Measurements from ENCODE around the gene AKAP12.
"Not testable (repeated sequence)": the region's sequence is repeated elsewhere in the genome, so short reads cannot be mapped to it uniquely, and the experiment has no call there.

AKAP12 gene

DNA sequence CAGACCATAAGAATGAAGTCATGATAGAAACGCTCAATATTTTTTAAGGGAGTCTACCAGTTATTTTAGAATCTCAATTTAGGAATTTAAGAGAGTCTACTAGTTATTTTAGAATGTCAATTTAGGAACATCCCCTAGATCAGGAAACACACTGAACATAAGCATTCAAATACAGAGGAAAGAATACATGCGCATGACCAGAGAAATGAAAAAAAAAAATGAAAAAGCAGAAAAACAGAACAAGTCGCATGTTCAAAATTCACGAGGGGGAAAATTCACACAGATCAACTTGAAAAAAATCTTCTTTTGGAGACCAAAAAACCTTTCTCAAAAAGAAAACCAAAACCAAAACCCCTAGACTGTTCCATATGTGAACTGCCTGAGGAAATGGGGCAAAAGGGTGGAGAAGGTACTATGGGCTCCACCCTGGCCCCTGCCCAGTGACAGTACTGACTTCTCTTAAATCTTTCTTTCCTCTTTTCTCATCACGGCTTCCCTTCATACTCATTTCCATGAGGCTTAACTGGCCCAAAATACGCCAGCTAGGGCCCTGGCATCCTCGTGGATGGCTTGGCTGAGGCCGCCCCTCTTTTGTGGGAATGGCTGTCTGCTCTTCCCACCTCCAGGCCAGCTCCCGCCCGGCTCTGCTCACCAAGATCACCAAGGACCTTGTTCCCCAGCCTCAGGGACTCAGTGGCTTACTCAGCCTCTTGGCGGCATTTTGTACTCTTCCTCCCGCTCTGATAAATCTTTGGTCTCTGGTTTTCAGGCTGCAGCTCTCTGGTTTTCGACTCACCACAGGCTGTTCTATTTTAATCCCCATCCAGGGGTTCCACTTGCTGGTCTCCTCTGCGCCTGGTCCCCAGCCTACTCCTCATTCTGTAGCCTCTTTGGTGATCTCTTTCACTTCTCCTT is 140.4 kb downstream of the AKAP12 start:
- H3K4me1 ChIP-seq (ENCODE audit: insufficient read depth, low read length) = peaks cover 5% of the 10 kb centered on the region; the same call in 1 of the 2 replicates
- H3K4me3 ChIP-seq (ENCODE audit: low read length) = no peak overlapping the region

DNA sequence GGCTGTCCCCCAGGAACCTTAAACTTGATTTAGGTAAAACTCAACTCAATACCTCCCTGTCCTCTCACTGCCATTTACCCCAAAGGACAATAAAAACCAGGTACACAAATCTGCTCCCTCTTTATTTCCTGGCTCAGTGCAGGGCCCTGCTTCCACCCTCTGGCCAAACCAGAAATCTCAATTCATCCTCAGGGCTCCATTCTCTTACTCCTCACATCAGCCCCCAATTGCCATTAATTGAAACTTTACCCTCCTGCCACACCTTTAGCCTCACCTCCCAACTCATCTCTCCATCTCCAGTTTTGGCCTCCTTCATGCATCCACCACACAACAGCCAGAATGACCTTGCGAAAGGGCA is 141.1 kb downstream of the AKAP12 start:
- H3K27ac ChIP-seq (ENCODE audit: low read length) = no peak overlapping the region
- peaks cover 5% of the 10 kb centered on the region; the same call in 1 of the 2 replicates for H3K36me3 ChIP-seq (ENCODE audit: insufficient read depth, low read depth, low read length)
- no peaks in the 10 kb centered on the region for H3K9me3 ChIP-seq (ENCODE audit: insufficient read depth, low read depth, low read length)
- H3K4me3 ChIP-seq (ENCODE audit: low read length) = no peak overlapping the region
- peaks cover 4% of the 10 kb centered on the region; the same call in 1 of the 2 replicates for H3K4me1 ChIP-seq (ENCODE audit: insufficient read depth, low read length)
- peak overlapping the region; percentile 27; the same call in 1 of the 2 replicates for H3K9ac ChIP-seq (ENCODE audit: low read depth, low read length)
- no peaks in the 10 kb centered on the region for H3K27me3 ChIP-seq (ENCODE audit: insufficient read depth, low read length)

More for the DNA sequence above, 140.4 kb downstream of the AKAP12 start:
- Histone ChIP-seq H3K9me3 (ENCODE audit: insufficient read depth, low read depth, low read length) (no peaks in the 10 kb centered on the region), H3K27me3 (ENCODE audit: insufficient read depth, low read length) (no peaks in the 10 kb centered on the region), H3K36me3 (ENCODE audit: insufficient read depth, low read depth, low read length) (peaks cover 5% of the 10 kb centered on the region; the same call in 1 of the 2 replicates), H3K27ac (ENCODE audit: low read length) (peak overlapping the region; percentile 22), H3K9ac (ENCODE audit: low read depth, low read length) (peak overlapping the region; percentile 27; the same call in 1 of the 2 replicates)

- Histone ChIP-seq H3K4me3 (ENCODE audit: low read length) (no peak overlapping the region), H3K9ac (ENCODE audit: low read depth, low read length) (no peak overlapping the region), H3K36me3 (ENCODE audit: insufficient read depth, low read depth, low read length) (peaks cover 5% of the 10 kb centered on the region; the same call in 1 of the 2 replicates), H3K27me3 (ENCODE audit: insufficient read depth, low read length) (no peaks in the 10 kb centered on the region), H3K4me1 (ENCODE audit: insufficient read depth, low read length) (peaks cover 4% of the 10 kb centered on the region; the same call in 1 of the 2 replicates), H3K9me3 (ENCODE audit: insufficient read depth, low read depth, low read length) (no peaks in the 10 kb centered on the region), H3K27ac (ENCODE audit: low read length) (no peak overlapping the region)
These were observed 142.0 kb downstream of the AKAP12 start for GRCh38 chr6:151381722-151382121.

- H3K4me1 ChIP-seq (ENCODE audit: insufficient read depth, low read length); H3K9me3 ChIP-seq (ENCODE audit: insufficient read depth, low read depth, low read length); H3K27me3 ChIP-seq (ENCODE audit: insufficient read depth, low read length); H3K27ac ChIP-seq (ENCODE audit: low read length); H3K4me3 ChIP-seq (ENCODE audit: low read length); H3K9ac ChIP-seq (ENCODE audit: low read depth, low read length): not testable (repeated sequence)
- H3K36me3 ChIP-seq (ENCODE audit: insufficient read depth, low read depth, low read length) = peaks cover 12% of the 10 kb centered on the region; the same call in 1 of the 2 replicates
These were observed 142.9 kb downstream of the AKAP12 start for GRCh38 chr6:151382631-151383030.

DNA sequence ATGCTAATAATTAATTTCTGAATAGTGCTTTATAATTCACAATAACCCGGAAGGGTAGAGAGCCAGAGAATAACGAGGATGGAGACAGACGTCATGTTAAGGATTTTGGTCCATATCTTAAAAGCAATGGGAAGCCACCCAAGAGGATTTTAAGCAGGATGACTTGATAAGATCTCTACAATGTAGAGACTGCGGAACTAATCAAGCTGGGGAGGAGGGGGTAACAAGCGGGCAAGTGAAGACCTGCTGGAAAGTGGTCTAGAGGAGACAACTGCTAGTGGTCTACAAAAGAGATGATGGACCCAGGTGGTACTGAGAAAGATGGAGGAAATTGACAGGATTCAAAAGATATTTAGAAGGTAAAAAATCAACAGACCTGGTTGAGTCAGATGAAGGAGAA is 144.4 kb downstream of the AKAP12 start:
- no peaks in the 10 kb centered on the region for H3K9me3 ChIP-seq (ENCODE audit: insufficient read depth, low read depth, low read length)
- no peak overlapping the region for H3K9ac ChIP-seq (ENCODE audit: low read depth, low read length)
- peaks cover 7% of the 10 kb centered on the region; the same call in 1 of the 2 replicates for H3K4me1 ChIP-seq (ENCODE audit: insufficient read depth, low read length)
- H3K27me3 ChIP-seq (ENCODE audit: insufficient read depth, low read length) = no peaks in the 10 kb centered on the region
- no peak overlapping the region for H3K4me3 ChIP-seq (ENCODE audit: low read length)
- H3K36me3 ChIP-seq (ENCODE audit: insufficient read depth, low read depth, low read length) = peaks cover 17% of the 10 kb centered on the region; the same call in 1 of the 2 replicates
- H3K27ac ChIP-seq (ENCODE audit: low read length) = no peak overlapping the region

DNA sequence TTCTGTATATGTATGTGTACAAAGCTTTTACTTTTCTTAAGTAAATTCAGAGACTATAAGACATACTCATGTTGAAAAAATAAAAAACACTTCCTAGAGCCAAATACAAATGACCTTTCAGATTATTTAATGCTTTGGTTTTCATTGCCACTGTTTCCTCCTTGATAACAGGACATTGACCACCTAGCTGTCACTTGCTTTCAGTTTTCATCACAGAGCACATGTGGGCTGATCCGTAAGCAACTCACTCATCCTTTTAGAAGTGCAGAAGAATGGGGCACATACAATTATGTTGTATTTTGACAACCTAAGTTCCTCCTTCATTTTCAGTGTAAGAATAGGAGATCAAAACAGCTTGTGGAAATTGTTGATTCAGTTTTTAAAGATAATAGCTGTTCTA is 145.4 kb downstream of the AKAP12 start:
- H3K4me3 ChIP-seq (ENCODE audit: low read length) = no peak overlapping the region
- H3K27ac ChIP-seq (ENCODE audit: low read length) = no peak overlapping the region
- H3K9ac ChIP-seq (ENCODE audit: low read depth, low read length) = no peak overlapping the region
- H3K9me3 ChIP-seq (ENCODE audit: insufficient read depth, low read depth, low read length) = no peaks in the 10 kb centered on the region
- peaks cover 17% of the 10 kb centered on the region; the same call in 1 of the 2 replicates for H3K36me3 ChIP-seq (ENCODE audit: insufficient read depth, low read depth, low read length)
- H3K4me1 ChIP-seq (ENCODE audit: insufficient read depth, low read length) = peaks cover 7% of the 10 kb centered on the region; the same call in 1 of the 2 replicates
- H3K27me3 ChIP-seq (ENCODE audit: insufficient read depth, low read length) = no peaks in the 10 kb centered on the region

DNA sequence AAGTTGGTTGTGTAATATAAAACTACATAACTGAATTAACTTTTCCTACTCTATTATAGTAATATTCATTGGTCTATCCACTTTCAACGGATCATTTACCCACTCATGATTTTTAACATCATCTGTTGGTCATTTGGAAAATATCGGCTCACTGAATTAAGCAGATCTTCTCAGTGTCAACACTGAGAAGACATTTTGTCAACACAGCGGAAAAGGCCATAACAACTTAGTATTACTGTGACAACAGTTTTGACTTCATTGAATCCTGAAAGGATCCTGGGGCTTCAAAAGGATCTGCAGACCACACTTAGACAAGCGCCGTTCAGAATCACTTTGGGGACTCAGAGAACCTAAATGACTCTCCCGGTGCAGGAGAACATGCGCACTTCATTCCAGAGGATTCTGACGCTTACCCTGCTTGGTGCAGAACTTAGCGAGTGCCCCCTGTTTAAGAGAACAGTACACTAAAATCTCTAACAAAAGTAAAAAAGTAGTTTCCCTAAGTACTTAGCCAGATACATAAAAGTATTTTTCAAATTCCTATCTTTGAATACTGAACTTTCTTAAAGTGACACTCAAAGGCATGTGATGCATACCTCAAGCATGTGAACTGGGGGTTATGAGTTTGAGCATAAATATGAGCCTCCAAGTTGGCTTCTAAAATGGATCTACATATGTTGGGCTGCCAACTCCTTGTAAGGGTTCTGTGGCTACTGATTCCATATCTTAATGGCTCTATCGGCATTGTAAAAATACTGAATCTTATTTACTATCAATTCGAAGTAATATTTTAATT is 147.6 kb downstream of the AKAP12 start:
- H3K9ac ChIP-seq (ENCODE audit: low read depth, low read length) = no peak overlapping the region
- no peak overlapping the region for H3K4me3 ChIP-seq (ENCODE audit: low read length)
- H3K36me3 ChIP-seq (ENCODE audit: insufficient read depth, low read depth, low read length) = peaks cover 17% of the 10 kb centered on the region; the same call in 1 of the 2 replicates
- H3K27ac ChIP-seq (ENCODE audit: low read length) = no peak overlapping the region
- H3K4me1 ChIP-seq (ENCODE audit: insufficient read depth, low read length) = peaks cover 3% of the 10 kb centered on the region; the same call in 1 of the 2 replicates
- no peaks in the 10 kb centered on the region for H3K27me3 ChIP-seq (ENCODE audit: insufficient read depth, low read length)
- H3K9me3 ChIP-seq (ENCODE audit: insufficient read depth, low read depth, low read length) = no peaks in the 10 kb centered on the region

DNA sequence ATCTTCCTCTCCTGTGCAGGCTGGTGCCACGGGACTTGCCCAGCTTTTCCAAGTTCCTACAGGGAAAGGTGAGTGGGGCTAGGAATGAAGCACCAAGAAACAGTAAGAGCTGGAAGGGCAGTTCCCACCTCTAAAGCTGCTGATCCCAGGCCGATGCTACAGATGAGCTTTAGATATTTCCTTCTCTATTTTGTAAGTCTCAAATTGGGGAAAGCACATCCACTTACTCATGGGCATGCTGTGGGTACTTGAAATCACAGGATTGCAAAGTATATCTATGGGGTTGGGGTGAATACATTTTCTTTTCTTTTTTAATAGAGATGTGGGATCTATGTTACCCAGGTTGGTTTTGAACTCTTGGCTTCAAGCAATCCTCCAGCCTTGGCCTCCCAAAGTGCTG is 148.5 kb downstream of the AKAP12 start:
- no peaks in the 10 kb centered on the region for H3K9me3 ChIP-seq (ENCODE audit: insufficient read depth, low read depth, low read length)
- H3K27ac ChIP-seq (ENCODE audit: low read length) = no peak overlapping the region
- H3K4me1 ChIP-seq (ENCODE audit: insufficient read depth, low read length) = peaks cover 12% of the 10 kb centered on the region; the same call in 1 of the 2 replicates
- H3K27me3 ChIP-seq (ENCODE audit: insufficient read depth, low read length) = no peaks in the 10 kb centered on the region
- H3K9ac ChIP-seq (ENCODE audit: low read depth, low read length) = no peak overlapping the region
- H3K4me3 ChIP-seq (ENCODE audit: low read length) = no peak overlapping the region
- peaks cover 17% of the 10 kb centered on the region; the same call in 1 of the 2 replicates for H3K36me3 ChIP-seq (ENCODE audit: insufficient read depth, low read depth, low read length)

- peaks cover 18% of the 10 kb centered on the region; the same call in 1 of the 2 replicates for H3K4me1 ChIP-seq (ENCODE audit: insufficient read depth, low read length)
- peak overlapping the region; percentile 63 for H3K27ac ChIP-seq (ENCODE audit: low read length)
- H3K9ac ChIP-seq (ENCODE audit: low read depth, low read length) = peak overlapping the region; percentile 93
- no peaks in the 10 kb centered on the region for H3K27me3 ChIP-seq (ENCODE audit: insufficient read depth, low read length)
- H3K9me3 ChIP-seq (ENCODE audit: insufficient read depth, low read depth, low read length) = no peaks in the 10 kb centered on the region
- H3K36me3 ChIP-seq (ENCODE audit: insufficient read depth, low read depth, low read length) = peaks cover 17% of the 10 kb centered on the region; the same call in 1 of the 2 replicates
- H3K4me3 ChIP-seq (ENCODE audit: low read length) = peak overlapping the region; percentile 86
These were observed 149.3 kb downstream of the AKAP12 start for GRCh38 chr6:151388997-151389617.

DNA sequence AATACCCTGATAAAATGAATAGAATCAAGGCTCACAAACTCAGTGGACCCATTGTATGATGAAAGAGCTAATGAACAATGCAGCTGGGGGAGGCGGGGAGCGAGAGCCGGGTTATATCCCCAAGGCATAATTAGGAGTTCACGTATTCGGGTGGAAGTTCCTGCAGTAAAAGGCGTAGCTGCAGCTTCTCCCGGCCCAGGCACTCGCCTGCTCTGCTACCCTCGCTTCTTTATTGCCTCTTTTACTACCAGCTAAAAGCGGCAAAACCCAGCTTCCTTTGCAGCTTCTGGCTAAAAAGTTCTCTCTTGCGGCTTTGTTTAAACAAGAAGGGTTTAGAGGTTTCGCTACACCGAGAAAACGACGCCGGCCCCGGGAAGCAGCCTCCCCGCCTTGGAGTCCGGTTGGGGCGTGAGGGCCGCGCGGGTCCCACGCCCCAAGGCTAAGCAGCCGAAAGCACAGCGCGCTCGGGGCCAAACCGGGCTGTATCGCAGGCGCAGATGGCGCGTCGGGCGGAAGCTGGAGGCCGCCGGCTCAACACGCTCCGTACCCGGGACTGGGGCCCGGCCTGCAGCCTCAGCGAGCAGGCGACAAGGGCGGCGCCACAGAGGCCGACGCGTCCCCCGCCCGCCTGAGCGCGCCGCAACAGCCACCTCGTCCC is 150.0 kb downstream of the AKAP12 start:
- Histone ChIP-seq H3K4me3 (ENCODE audit: low read length) (peak overlapping the region; percentile 86), H3K9me3 (ENCODE audit: insufficient read depth, low read depth, low read length) (no peaks in the 10 kb centered on the region), H3K9ac (ENCODE audit: low read depth, low read length) (peak overlapping the region; percentile 93), H3K36me3 (ENCODE audit: insufficient read depth, low read depth, low read length) (peaks cover 11% of the 10 kb centered on the region; the same call in 1 of the 2 replicates), H3K27me3 (ENCODE audit: insufficient read depth, low read length) (no peaks in the 10 kb centered on the region), H3K4me1 (ENCODE audit: insufficient read depth, low read length) (peaks cover 18% of the 10 kb centered on the region; the same call in 1 of the 2 replicates), H3K27ac (ENCODE audit: low read length) (peak overlapping the region; percentile 63)
